DMS53 treated with DMSO at 0.1 percent for 48 hours (cell line): ENCODE data around the gene CLCA2.

Source experiments
- DNase-seq: peaks from one replicate; lab custom pipeline; 2025; ENCODE audit not compliant: unreplicated experiment; lab: John Stamatoyannopoulos, UW

Gene CLCA2, protein sequence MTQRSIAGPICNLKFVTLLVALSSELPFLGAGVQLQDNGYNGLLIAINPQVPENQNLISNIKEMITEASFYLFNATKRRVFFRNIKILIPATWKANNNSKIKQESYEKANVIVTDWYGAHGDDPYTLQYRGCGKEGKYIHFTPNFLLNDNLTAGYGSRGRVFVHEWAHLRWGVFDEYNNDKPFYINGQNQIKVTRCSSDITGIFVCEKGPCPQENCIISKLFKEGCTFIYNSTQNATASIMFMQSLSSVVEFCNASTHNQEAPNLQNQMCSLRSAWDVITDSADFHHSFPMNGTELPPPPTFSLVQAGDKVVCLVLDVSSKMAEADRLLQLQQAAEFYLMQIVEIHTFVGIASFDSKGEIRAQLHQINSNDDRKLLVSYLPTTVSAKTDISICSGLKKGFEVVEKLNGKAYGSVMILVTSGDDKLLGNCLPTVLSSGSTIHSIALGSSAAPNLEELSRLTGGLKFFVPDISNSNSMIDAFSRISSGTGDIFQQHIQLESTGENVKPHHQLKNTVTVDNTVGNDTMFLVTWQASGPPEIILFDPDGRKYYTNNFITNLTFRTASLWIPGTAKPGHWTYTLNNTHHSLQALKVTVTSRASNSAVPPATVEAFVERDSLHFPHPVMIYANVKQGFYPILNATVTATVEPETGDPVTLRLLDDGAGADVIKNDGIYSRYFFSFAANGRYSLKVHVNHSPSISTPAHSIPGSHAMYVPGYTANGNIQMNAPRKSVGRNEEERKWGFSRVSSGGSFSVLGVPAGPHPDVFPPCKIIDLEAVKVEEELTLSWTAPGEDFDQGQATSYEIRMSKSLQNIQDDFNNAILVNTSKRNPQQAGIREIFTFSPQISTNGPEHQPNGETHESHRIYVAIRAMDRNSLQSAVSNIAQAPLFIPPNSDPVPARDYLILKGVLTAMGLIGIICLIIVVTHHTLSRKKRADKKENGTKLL

DNA sequence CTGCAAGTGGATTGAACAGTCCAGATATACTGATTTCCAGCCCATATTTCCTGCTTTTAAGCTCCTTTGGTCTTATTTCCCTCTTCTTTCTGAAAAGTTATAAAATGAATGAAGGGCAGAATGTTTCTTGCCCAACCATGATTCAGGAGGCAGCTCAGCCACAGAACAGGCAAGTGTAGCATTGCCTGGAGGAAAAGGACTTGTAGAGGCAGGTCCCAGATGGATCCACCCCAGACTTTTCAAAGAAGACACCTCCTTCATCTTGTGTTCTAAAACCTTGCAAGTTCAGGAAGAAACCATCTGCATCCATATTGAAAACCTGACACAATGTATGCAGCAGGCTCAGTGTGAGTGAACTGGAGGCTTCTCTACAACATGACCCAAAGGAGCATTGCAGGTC, at the start of gene CLCA2:
TSS of gene CLCA2 (plus strand) at position 299 of the 400 bp plus-strand sequence. CDS start at position 376, 77 bp downstream.
- DNase-seq: no peak

DNA sequence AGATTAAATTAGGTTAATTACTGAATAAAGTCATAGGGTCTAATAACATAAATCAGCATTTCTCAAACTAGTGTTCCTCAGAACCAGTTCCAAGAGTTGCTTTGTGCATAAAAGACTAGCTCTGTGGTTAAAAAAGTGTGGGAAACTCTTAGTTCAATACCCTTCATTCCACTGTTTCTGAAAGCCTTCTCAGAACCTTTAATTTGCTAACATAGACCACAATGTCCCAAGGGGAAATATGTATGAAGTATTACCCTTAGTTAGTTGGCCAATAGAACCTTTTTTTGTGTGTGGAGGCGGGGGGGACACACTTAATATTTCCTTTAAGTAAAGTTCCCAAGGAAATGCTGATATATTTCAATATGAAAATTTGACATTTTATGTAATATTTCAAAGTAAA, 48.3 kb upstream of the CLCA2 start:
- DNase-seq: no peak

- DNase-seq: no peak
These were observed 46.6 kb upstream of the CLCA2 start for GRCh38 chr1:86377341-86377740.

GRCh38 chr1:86378813-86379212, 45.2 kb upstream of the CLCA2 start:
- DNase-seq: no peak

DNA sequence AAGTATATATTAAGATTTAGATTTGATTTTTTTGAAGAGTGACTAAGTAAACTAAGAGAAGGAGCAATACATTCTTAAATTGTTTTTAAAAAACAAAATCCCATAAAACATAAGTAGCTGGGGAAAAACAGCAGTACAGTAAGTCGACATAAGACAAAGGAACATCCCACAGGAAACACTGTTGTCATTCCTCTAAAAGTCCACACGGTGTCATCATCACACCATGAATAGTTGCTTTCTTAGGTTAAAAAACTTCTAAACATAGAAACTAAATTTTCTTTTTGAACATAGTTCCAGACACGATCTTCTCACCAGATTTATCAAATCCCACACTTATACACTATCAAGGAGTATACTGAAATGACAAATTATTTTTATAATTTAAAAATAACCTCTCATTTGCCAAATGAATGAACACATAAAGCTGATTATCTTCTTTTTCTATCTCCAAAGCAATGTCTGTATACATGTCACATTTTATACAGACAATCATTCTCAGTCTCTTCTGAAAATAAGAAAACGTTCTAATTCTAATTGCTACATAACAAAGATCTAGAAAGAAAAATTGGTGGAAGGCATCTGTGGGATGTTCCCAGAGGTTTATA, 43.6 kb upstream of the CLCA2 start:
- peak; percentile 87 for DNase-seq

DNA sequence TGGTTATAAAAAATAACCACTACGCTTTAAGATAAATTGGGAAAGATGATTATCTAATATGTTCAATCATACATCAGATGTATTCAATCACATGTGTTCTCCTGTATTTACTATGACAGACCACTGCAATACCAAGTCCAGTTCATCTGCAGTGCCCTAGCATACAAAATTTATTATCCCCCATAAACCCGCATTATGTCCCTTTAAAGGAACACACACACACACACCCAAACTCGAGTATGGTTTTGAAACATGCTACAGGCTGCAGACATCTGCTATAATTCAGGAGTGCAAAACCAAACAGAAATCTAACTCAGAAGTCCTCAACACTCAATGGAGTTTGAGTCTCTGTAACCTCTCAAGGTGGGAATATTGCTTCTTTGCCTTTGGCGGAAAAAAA, 42.7 kb upstream of the CLCA2 start:
- no peak for DNase-seq

- DNase-seq: no peak
These were observed 41.1 kb upstream of the CLCA2 start for GRCh38 chr1:86382878-86383277.

DNA sequence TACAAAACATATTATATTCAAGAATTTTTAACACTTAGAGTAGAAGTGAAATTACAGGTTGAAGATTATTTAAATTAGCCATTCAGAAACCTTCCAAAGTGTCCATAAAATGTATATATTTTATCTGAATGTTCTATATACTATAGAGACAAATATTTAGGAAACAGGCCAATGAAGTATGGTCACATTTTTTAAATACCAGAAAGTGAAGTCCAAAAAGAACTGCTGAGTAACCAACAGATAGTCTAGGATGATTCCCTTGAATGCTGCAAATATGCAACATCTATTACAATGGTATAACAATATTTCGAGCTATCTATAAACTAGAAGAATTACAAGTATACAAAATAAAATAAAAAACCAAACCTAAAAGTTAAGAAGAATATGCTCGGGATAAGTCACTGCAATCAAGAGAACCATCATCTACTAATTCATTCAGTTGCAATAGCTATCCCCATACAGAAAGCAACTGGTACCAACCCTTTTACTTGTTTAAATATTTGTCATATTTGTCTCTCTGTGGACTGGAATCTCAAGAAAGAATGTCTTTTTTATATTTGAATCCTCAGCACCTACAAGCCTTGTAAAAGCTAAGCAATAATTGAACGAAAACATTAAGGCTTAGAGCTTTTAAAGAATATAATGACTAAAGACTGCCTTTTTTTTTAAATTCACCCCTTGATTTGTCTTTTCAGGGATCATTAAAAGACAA, 35.9 kb upstream of the CLCA2 start:
- no peak for DNase-seq

GRCh38 chr1:86388777-86389176, 35.2 kb upstream of the CLCA2 start:
- DNase-seq: no peak

DNA sequence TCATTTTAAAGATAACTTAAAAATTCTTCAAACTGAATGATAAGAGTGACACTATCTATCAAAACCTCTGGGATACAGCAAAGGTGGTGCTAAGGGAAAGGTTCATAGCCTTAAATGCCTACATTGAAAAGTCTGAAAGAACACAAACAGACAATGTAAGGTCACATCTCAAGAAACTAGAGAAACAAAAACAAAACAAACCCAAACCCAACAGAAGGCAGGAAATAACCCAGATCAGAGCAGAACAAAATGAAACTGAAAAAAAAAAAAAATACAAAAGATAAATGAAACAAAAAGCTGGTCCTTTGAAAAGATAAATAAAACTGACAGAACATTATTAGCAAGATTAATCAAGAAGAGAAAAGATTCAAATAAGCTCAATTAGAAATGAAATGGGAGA, 34.7 kb upstream of the CLCA2 start:
- no peak for DNase-seq

DNA sequence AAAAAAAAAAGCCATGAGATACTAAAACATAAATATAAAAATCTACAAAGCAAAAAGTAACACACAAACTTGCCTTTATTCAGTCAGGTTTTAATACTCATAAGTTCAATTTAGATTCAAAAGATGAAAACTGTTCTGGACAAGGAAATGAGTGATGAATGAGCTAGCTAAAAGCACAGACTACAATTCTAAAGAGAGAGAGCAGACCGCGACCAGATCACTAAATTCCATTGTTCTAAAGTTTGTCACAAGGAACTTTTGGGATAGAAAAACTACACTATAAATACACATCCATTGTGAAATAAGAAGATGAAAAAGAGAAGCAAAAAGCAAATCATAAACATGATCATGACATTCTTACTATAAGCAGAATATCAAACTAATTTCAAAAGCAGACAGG, 29.6 kb upstream of the CLCA2 start:
- DNase-seq: no peak

DNA sequence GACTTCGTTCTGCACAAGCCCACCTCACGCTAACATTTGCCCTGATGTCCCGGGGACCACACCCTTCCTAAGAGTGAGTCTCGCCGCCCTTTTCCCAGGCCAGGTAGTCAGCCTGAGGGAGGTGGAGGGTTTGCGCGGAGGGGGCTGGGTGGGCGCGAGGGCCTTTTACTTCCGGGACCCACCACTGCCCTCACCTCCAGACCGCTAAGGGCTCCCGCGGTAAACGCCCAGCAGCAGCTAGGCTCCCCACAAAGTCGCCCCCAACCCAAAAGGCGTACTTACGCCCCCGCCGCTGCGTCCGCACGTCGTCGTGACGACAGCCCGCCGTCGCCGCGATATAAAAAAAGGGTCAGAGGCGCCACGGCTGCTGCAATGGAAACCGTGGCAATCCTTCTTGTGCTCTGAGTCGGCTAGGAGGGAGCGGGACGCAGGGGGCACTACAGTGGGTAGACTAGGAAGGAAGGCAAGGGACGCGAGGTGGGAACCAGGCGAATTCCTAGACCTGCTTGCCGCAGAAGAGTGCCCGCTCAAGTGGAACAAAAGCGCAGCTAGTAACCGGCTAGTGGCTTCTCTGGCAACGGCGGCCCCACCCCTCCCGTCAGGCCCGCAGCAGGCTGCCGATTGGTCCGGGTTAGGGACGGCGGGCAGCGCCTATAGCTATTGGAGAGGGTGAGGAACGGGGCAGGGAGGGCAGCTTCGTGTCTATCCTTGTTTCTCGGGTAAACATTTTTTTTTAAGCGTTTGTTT, 28.0 kb upstream of the CLCA2 start, which contains the start of gene ODF2L:
TSS of gene ODF2L (minus strand) at position 573 of the 747 bp plus-strand sequence. CDS start 9,296 bp downstream, outside the sequence.
- DNase-seq: peak; percentile 85

GRCh38 chr1:86396498-86396890, 27.5 kb upstream of the CLCA2 start:
- peak; percentile 65 for DNase-seq

DNA sequence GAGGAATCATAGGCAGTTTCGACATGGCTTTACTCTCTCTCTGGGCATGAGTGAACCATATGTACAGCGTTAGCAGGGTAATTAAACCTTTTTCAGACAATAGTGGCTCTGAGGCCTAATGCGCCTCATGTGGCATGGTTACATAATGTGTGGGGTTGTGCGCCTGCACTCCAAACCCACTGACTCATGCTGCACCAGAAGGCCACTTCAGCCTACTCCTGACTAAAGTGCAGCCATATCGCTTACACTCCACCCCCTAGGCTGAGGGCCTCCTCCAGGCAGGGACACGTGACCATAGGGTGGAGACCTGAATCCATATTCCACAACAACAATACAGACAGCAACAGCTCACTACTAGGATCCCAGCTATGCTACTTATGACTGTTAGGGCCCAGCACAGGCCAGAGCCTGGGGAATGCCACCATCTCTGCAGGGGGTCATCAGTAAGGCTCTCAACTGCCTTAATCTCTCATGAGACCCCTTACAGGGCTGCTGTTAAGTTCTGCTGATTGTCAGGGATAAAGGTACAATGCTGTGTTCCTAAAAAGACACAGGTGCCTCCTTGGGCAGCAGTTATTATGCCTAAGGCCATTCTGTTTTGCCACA, 14.5 kb upstream of the CLCA2 start:
- peak; percentile 73 for DNase-seq

DNA sequence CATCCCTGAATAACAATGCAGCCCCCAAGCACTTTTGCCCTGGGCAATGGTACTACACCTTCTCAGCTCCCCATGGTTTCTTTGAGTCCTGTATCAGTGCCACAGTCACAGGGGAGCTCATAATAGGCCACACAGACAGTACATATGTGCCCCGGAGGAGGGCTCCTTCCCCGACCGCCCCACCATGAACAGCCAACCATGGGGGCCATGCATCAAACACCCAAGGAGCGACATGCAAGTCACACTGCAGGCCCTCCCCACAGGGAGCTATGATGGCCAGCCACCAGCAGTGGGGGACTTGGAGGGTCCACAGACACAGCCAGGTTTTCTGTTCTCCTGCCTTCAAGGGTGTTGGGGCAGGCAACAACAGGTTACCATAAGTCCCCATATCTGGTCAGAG, 13.1 kb upstream of the CLCA2 start:
- no peak for DNase-seq

DNA sequence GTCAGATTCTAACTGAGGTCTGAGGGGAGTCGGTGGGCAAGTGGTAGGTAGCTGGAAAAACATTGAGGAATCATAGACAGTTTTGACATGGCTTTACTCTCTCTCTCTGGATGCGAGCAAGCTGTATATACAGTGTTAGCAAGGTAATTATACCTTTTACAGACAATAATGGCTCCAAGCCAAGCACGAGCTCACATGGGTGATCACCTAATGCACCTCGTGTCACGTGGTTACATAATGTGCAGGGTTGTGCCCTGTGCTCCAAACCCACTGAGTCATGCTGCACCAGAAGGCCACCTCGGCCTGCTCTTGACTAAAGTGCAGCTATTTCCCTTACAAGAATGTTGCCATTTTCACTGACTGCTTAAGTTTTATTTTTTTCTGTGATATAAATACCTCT, 7.6 kb upstream of the CLCA2 start:
- DNase-seq: no peak

DNA sequence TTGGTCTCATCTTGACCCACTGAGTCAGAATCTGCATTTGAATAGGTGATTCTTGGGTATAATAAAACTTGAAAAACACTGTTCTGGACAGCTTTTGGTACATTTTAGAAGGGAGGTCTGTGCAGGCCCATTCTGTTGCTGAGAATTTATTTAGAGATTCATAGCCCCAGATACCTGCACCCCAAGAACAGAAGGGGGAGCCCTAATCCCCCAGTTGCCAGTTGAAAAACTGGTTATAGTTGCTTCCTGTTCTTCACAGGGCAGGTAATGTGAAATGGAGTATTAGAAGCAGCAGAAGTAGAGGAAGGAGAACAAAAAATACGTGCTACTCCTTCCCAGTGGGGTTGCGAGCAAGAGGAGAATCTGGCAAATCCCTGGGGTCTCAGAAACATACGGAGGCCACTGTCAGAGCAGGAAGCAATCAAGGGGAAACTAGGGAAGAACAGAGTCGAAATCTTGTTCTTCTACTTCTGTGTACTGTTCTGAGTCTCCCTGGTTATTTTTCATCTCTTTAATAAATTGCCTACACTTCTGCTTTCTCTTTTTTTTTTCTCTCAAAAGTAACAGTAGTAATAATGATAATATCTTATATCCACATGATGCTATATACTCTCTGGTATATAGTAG, 4.6 kb upstream of the CLCA2 start:
- DNase-seq: no peak

DNA sequence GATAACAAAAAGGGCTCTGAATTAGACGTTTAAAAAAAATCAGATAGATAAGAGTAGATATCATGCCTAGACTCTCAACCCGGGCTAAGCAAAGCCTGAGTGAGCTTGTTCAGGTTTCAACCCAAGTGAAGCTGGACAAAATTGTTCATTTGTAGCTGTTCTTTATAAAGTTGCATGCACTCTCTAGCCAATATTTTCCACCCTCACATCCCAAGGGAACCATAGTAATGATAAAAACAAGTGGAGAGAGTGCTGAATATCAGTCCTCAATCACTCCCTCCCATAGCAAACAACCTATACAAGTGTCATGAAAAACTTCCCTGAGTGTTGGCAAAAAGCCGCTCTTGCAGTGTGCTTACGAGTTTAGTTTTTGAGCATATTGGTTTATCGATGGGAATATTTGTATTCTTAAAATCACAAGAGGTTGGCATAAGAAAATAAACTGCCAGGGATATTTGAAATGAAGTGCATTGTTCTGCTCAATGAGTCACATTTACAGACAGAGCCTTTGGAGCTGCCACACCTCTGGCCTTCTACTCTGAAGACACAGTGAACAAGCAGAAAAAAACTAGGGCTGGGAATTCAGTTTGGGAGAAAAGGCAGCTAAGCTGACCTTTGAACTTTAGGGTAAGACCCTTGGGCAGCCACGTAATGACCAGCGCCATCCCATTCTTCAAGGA, 2.2 kb upstream of the CLCA2 start:
- no peak for DNase-seq

DNA sequence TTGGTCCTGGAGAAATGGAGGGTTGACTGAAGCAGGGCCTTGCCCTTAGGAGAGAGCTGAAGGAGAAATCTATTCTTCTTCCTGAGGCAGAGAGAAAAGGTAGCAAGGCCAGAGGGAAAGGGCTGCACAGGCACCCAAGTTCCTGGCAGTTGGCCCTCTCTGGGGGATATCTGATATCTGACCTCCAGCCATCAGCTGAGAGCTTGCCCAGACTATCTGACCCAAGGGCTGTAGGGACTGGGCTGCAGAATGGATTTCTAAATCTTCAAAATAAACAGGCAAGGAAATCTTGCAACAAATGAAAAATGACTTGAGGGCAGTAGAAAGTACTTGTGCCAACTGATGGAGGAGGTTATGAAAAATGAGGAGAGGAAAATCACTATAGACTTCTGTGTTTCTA, 498 bp upstream of the CLCA2 start:
- no peak for DNase-seq
